ENCODE results near the gene PAK4.

- TF ChIP-seq, protein P1, sequence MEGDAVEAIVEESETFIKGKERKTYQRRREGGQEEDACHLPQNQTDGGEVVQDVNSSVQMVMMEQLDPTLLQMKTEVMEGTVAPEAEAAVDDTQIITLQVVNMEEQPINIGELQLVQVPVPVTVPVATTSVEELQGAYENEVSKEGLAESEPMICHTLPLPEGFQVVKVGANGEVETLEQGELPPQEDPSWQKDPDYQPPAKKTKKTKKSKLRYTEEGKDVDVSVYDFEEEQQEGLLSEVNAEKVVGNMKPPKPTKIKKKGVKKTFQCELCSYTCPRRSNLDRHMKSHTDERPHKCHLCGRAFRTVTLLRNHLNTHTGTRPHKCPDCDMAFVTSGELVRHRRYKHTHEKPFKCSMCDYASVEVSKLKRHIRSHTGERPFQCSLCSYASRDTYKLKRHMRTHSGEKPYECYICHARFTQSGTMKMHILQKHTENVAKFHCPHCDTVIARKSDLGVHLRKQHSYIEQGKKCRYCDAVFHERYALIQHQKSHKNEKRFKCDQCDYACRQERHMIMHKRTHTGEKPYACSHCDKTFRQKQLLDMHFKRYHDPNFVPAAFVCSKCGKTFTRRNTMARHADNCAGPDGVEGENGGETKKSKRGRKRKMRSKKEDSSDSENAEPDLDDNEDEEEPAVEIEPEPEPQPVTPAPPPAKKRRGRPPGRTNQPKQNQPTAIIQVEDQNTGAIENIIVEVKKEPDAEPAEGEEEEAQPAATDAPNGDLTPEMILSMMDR (IDR thresholded peaks at IDR 0.05): no peak
- no peak for TF ChIP-seq POLR2A (IDR thresholded peaks at IDR 0.05)
Measured at GRCh38 chr19:39179754-39180153, 54.2 kb downstream of the PAK4 start.
